GM21515 (cell line): ENCODE data around the gene CCND1.
"Not testable (repeated sequence)": the region's sequence is repeated elsewhere in the genome, so short reads cannot be mapped to it uniquely, and the experiment has no call there.

ENCODE experiments used
- ATAC-seq: cut with Tn5 transposase; IDR thresholded peaks from one replicate; pipeline ENCODE4 v1.9.1; 2021; ENCODE audit not compliant: unreplicated experiment

Gene CCND1

GRCh38 chr11:69617682-69618081 lies 23.3 kb upstream of the CCND1 start:
- no peak for ATAC-seq

- ATAC-seq = no peak
Observed at GRCh38 chr11:69618237-69618636, 22.7 kb upstream of the CCND1 start.

- no peak for ATAC-seq
Observed at GRCh38 chr11:69620683-69621290, 20.2 kb upstream of the CCND1 start.

- ATAC-seq = not testable (repeated sequence)
Observed at GRCh38 chr11:69622097-69622681, 18.8 kb upstream of the CCND1 start.

- ATAC-seq = no peak
Observed at GRCh38 chr11:69624293-69624692, 16.7 kb upstream of the CCND1 start.

- ATAC-seq = no peak
Observed at GRCh38 chr11:69625476-69625875, 15.5 kb upstream of the CCND1 start.

- ATAC-seq = no peak
Observed at GRCh38 chr11:69627551-69627950, 13.4 kb upstream of the CCND1 start.

DNA sequence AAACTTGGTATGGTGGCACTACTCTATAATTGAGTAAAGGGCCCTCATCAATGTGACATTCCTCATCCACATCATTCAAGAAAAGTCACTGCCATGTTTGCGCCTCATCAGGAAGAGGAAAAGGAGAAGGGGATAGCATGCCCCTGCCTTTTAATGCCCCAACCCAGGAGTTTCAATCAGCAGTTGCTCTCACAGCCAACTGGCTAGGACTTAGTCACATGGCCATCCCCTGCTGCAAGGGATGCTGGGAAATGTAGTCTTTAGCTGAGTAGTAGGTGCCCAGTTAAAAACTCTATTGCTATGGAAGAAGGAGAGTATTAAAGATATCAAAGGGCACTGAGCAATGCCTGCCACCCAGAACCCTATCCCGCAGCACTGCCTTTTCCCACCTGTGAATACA lies 10.9 kb upstream of the CCND1 start:
- no peak for ATAC-seq

DNA sequence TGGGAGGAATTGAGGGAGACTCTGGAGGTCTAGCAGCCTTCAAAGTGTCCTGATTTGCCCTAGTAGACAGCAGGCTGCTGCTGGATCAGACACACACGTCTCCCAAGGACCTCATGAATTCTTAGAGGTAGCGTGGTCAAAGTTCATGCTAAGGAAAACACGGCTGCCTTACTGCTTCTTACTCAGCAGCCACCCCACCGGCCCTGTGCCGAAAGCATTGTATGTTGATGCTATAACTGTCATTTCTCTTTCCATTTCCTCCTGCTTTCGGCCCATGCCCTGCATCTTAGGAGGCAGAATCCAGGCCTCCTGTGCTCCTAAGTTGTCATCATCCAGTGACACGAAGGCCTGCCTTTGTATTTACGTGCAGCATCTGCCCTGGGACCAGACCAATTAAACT lies 10.5 kb upstream of the CCND1 start:
- no peak for ATAC-seq

DNA sequence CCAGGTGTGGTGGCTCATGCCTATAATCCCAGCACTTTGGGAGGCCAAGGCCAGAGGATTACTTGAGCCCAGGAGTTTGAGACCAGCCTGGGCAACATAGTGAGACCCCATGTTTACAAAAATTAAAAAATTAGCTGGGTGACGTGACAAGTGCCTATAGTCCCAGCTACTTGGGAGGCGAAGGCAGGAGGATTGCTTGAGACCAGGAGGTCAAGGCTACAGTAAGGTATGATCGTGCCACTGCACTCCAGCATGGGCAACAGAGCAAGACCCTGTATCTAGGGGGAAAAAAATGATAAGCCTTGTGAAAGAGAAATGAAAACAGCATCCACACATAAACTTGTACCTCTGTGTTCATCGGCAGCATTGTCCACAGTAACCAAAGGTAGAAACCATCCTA lies 8.1 kb upstream of the CCND1 start:
- no peak for ATAC-seq

DNA sequence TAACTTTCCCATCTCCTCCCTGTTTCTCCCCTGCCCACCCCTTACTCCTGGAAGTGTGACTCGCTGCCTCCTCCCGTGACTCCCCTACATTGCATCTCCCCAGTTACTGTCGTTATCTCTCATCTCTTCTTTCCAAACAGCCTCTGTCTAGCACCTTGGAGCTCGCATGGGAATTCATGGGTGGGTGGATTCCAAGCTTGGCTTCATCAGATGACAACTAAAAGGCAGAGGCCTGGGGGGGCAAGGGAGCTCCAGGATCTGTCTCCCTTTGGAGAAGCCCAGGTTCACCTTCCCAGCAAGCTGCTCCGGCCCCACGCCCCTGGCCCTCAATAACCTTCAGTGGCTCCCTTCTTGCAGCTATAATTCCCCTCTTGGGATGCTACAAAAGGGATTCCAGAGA lies 6.9 kb upstream of the CCND1 start:
- no peak for ATAC-seq

GRCh38 chr11:69634590-69634989 lies 6.4 kb upstream of the CCND1 start:
- ATAC-seq = no peak

GRCh38 chr11:69635195-69635594 lies 5.8 kb upstream of the CCND1 start:
- no peak for ATAC-seq

DNA sequence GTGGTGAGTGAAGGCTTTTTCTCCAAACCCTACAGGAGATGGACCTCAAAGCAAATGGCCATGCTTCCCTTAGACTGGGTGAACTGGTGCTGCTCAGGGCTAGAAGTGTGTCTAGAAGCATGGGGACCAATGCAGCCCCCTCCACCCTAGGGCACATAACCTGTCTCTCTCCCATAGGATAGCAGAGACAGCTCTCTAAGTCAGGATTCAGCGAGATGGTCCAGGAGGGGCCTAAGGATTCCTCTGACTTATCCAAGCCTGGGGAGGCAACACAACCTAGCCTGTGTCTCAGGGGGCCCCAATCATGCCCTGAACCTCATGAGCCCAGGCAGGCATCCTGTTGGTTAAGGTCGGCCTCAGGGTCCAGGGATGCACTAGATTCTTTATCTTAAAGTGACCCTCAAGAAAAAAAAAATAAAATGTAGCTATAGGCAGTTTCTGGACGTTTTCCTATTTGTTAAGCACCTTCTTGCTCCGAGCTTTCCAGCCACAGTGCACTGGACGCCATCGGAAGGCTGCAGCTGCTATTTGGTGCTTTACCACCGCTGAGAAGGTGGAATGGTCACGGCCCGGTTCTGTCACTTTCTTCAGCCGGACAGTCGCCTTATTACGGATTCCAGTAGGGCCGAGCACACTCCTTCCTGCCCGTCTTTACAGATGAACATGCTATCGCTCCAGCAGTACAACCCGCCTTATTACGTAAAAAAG lies 5.0 kb upstream of the CCND1 start:
- ATAC-seq = no peak

- no peak for ATAC-seq
Observed at GRCh38 chr11:69636512-69637197, 4.3 kb upstream of the CCND1 start.

DNA sequence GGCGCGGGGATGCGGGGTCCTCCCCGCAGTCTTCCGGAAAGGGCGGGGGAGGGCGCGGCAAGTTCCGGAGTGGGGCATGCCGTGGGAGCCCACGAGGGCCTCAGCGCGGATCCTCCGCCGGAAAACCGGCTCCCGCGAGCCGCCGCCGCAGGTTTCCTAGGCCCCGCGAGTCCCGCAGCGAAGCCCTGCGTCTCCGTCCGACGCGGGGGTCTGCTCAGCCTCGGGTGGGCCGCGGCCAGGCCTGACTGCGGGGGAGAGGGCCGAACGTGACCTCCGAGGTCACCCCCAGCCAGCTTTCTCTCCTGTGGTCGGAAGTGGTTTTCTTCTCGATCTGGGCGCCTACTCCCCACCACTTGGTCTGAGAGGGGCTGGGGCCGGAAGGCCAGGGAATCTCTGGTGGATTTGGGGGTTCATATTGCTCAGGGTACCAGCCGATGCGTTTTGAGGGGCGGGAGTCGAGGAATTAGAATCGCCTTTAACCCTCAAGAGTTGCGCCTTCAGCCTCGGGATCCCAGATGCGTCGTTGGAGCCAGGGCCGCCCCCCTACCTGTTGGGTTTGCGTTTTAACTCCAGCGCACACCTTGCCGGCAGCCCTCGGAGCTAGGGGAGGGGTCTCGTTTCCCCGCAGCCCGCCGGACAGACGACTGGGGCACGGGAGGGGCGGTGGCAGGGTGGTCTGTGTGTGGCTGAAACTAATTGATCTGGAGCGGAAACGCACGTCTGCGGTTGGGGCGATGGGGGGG lies 3.6 kb upstream of the CCND1 start:
- no peak for ATAC-seq

- ATAC-seq = no peak
Observed at GRCh38 chr11:69637941-69638871, 2.8 kb upstream of the CCND1 start.

- no peak for ATAC-seq
Observed at GRCh38 chr11:69638941-69639681, 1.8 kb upstream of the CCND1 start.

- ATAC-seq = no peak
Observed at GRCh38 chr11:69639831-69640230, 1.1 kb upstream of the CCND1 start.
